ENCODE results near the gene BPIFB2.
A peak's percentile ranks its signal among the peaks of the same experiment; 100 is the strongest.

Gene BPIFB2

GRCh38 chr20:32986331-32986966 lies 21.1 kb upstream of the BPIFB2 start:
- no peak for DNase-seq

GRCh38 chr20:32987044-32987825 lies 20.3 kb upstream of the BPIFB2 start:
- no peak for DNase-seq

- DNase-seq: no peak
These were observed 19.5 kb upstream of the BPIFB2 start for GRCh38 chr20:32988008-32988407.

GRCh38 chr20:32989507-32990283 lies 17.8 kb upstream of the BPIFB2 start:
- no peak for DNase-seq

GRCh38 chr20:32990426-32990825 lies 17.1 kb upstream of the BPIFB2 start:
- no peak for DNase-seq

GRCh38 chr20:32991383-32991782 lies 16.1 kb upstream of the BPIFB2 start:
- DNase-seq: peak in 1 of 2 donors; percentile 20

- no peak for DNase-seq
These were observed 15.5 kb upstream of the BPIFB2 start for GRCh38 chr20:32991792-32992641.

GRCh38 chr20:32993496-32994050 lies 13.9 kb upstream of the BPIFB2 start:
- DNase-seq: no peak

- DNase-seq: no peak
These were observed 11.7 kb upstream of the BPIFB2 start for GRCh38 chr20:32995802-32996201.

GRCh38 chr20:32997431-32997830 lies 10.1 kb upstream of the BPIFB2 start:
- no peak for DNase-seq

GRCh38 chr20:32999603-33000250 lies 7.8 kb upstream of the BPIFB2 start:
- no peak for DNase-seq

GRCh38 chr20:33000802-33001466 lies 6.6 kb upstream of the BPIFB2 start:
- DNase-seq: no peak

- no peak for DNase-seq
These were observed 5.3 kb upstream of the BPIFB2 start for GRCh38 chr20:33002087-33002808.

GRCh38 chr20:33004141-33004751 lies 3.3 kb upstream of the BPIFB2 start, which contains the start of gene SUN5:
Gene SUN5 (minus strand): TSS chr20:33004433. CDS start chr20:33004340, 93 bp downstream.
- no peak for DNase-seq

- DNase-seq: peak in 1 of 2 donors; percentile 48
These were observed 2.4 kb upstream of the BPIFB2 start for GRCh38 chr20:33005132-33005566.

GRCh38 chr20:33005908-33006775 lies 1.4 kb upstream of the BPIFB2 start:
- DNase-seq: no peak

GRCh38 chr20:33006776-33007375 lies 628 bp upstream of the BPIFB2 start:
- DNase-seq: no peak

All from CD4-positive, alpha-beta T cell treated with Interleukin-1 beta for 1 hour (primary cell).